ENCODE measurements around the gene GPR27.

DNA sequence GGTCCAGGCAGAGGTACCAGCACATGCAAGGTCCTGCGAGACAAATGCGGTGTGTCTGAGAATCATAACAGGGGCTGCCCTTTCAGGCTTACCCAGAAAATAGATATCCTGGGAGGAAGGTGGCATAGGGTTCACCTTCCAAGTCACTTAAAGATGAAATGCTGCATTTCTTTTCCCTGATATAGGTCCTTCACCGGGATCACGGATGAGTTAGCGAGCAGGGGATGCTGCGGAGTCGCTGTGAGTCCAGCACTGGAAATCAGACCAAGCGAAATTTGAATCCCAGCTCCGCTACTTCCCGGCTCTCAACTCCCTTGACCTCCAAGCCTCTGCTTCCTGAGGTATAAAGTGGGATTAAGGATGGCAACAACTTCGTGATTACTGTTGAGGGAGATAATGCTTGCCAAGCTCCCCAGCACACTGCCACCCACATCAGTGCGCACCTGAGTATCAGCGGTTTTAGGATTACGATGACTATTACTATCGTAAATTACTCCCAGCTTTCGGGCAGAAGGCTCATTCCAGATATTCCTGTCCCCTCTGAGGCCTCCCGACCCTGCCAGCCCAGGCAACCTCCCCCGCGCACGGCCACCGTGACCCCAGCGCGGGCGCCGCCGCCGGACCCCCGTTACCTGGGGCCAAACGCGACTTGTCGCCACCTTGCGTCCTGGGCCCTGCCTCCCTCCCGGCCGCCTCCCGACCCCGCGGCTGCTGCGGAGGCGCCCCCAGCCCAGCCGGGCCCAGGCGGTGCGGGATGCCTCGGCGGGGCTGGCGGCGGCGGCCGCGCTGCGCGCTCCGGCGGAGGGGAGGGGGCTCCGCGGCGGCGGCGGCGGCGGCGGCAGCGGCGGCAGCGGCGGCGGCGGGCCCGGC, 589 bp upstream of the GPR27 start:
- TF ChIP-seq TAF1 (IDR thresholded peaks at IDR 0.05; ENCODE audit: low read depth, low read length) (no peak), POLR2AphosphoS5 (IDR thresholded peaks at IDR 0.05; ENCODE audit: low read depth, low read length) (no peak), POLR2A (IDR thresholded peaks at IDR 0.05; ENCODE audit: low read depth, low read length) (no peak), SPI1 (IDR thresholded peaks at IDR 0.05; ENCODE audit: low read depth, low read length) (no peak), PAX5 (IDR thresholded peaks at IDR 0.05; ENCODE audit: insufficient read depth, low read length, severe bottlenecking) (no peak), POU2F2 (IDR thresholded peaks at IDR 0.05; ENCODE audit: low read depth, low read length) (no peak)
